Mesothelial cell of epicardium (in vitro differentiated cells): Measurements from ENCODE around the gene WDR7. TPM values are rescaled to one million over a fixed set of nuclear protein-coding genes. Genes with fewer than 3 reads are reported as not detected.

ENCODE experiments used
- DNase-seq, 2 experiments: peaks; one replicate each; pipeline ENCODE4 v3.0.0; 2021; ENCODE audit warnings: low spot score in 2 of 2; ENCODE audit not compliant: unreplicated experiment in 2 of 2
- H3K27ac Mint-ChIP-seq: 2 replicates; pipeline ENCODE4 v1.8.0; 2021; ENCODE audit warnings: mixed read lengths
- H3K27me3 Mint-ChIP-seq: 2 replicates; pipeline ENCODE4 v1.8.0; 2021; ENCODE audit warnings: low read depth, mixed read lengths
- H3K36me3 Mint-ChIP-seq: 2 replicates; pipeline ENCODE4 v1.8.0; 2021; ENCODE audit warnings: mixed read lengths
- H3K4me1 Mint-ChIP-seq: 2 replicates; pipeline ENCODE4 v1.8.0; 2021; ENCODE audit warnings: mixed read lengths
- H3K4me3 Mint-ChIP-seq: 2 replicates; pipeline ENCODE4 v1.8.0; 2021; ENCODE audit warnings: mild to moderate bottlenecking, moderate library complexity, mixed read lengths
- H3K9me3 Mint-ChIP-seq: 2 replicates; pipeline ENCODE4 v1.8.0; 2021; ENCODE audit warnings: mixed read lengths
- CTCF ChIP-seq: fragments of 200-600 bp; sonication (generic); IDR thresholded peaks from one replicate; pipeline ENCODE4 v1.5.0; 2021; ENCODE audit warnings: antibody characterized with exemption; ENCODE audit not compliant: unreplicated experiment
- total RNA-seq: library from RNA; stranded (reverse); gene quantifications from 3 replicates; pipeline ENCODE4 v1.2.1, GENCODE V29; 2021

The WDR7 gene
- total RNA-seq, 1 donor from 2014 or later = 28.0 TPM

- no peak for TF ChIP-seq CTCF
- H3K36me3 Mint-ChIP-seq = no peaks in the 10 kb centered on the region
- H3K27ac Mint-ChIP-seq = no peak overlapping the region
- H3K27me3 Mint-ChIP-seq = no peaks in the 10 kb centered on the region
- no peaks in the 10 kb centered on the region for H3K9me3 Mint-ChIP-seq
- no peaks in the 10 kb centered on the region for H3K4me1 Mint-ChIP-seq
- DNase-seq = no peak
- no peak overlapping the region for H3K4me3 Mint-ChIP-seq
Observed at GRCh38 chr18:56919190-56919589, 268.0 kb downstream of the WDR7 start.

GRCh38 chr18:56921896-56922480 lies 270.8 kb downstream of the WDR7 start:
- Mint-ChIP-seq H3K27me3 (no peaks in the 10 kb centered on the region), H3K27ac (no peak overlapping the region), H3K9me3 (no peaks in the 10 kb centered on the region), H3K4me1 (no peaks in the 10 kb centered on the region), H3K4me3 (no peak overlapping the region), H3K36me3 (no peaks in the 10 kb centered on the region)
- no peak for TF ChIP-seq CTCF
- no peak for DNase-seq

GRCh38 chr18:56926734-56927133 lies 275.6 kb downstream of the WDR7 start:
- Mint-ChIP-seq H3K4me3 (no peak overlapping the region), H3K27ac (no peak overlapping the region), H3K36me3 (no peaks in the 10 kb centered on the region), H3K27me3 (no peaks in the 10 kb centered on the region), H3K4me1 (peaks cover 2% of the 10 kb centered on the region), H3K9me3 (no peaks in the 10 kb centered on the region)
- no peak for DNase-seq
- TF ChIP-seq CTCF = no peak

- H3K4me1 Mint-ChIP-seq = peaks cover 2% of the 10 kb centered on the region
- TF ChIP-seq CTCF = no peak
Observed at GRCh38 chr18:56927786-56928185, 276.6 kb downstream of the WDR7 start.

GRCh38 chr18:56929886-56930285 lies 278.7 kb downstream of the WDR7 start:
- H3K36me3 Mint-ChIP-seq = no peaks in the 10 kb centered on the region
- H3K27ac Mint-ChIP-seq = no peak overlapping the region
- H3K27me3 Mint-ChIP-seq = no peaks in the 10 kb centered on the region
- H3K9me3 Mint-ChIP-seq = no peaks in the 10 kb centered on the region
- DNase-seq = no peak
- H3K4me3 Mint-ChIP-seq = no peak overlapping the region
- H3K4me1 Mint-ChIP-seq = peaks cover 2% of the 10 kb centered on the region
- no peak for TF ChIP-seq CTCF

More at GRCh38 chr18:56927786-56928185, 276.6 kb downstream of the WDR7 start:
- H3K4me3 Mint-ChIP-seq = no peak overlapping the region
- no peaks in the 10 kb centered on the region for H3K36me3 Mint-ChIP-seq
- no peaks in the 10 kb centered on the region for H3K27me3 Mint-ChIP-seq
- no peak overlapping the region for H3K27ac Mint-ChIP-seq
- H3K9me3 Mint-ChIP-seq = no peaks in the 10 kb centered on the region
- DNase-seq = no peak

GRCh38 chr18:56933472-56933871 lies 282.3 kb downstream of the WDR7 start:
- Mint-ChIP-seq H3K4me3 (no peak overlapping the region), H3K27ac (no peak overlapping the region), H3K27me3 (no peaks in the 10 kb centered on the region), H3K36me3 (no peaks in the 10 kb centered on the region), H3K9me3 (no peaks in the 10 kb centered on the region), H3K4me1 (peaks cover 4% of the 10 kb centered on the region)
- no peak for DNase-seq
- TF ChIP-seq CTCF = no peak
